Vagina (tissue), 2 donors: ENCODE data around the gene CTNNAL1. TPM values are rescaled to one million over a fixed set of nuclear protein-coding genes. Genes with fewer than 3 reads are reported as not detected.

Experiments used
- DNase-seq, 2 donors: peaks; one replicate each; pipeline ENCODE4 v3.0.0-alpha.2; 2017; ENCODE audit errors: extremely low spot score in 2 of 2
- H3K27ac ChIP-seq: fragments of 200-600 bp; sonication (generic); one replicate; pipeline ENCODE4 v1.5.1; 2019
- H3K27me3 ChIP-seq: fragments of 200-600 bp; sonication (generic); one replicate; pipeline ENCODE4 v1.5.1; 2019
- H3K36me3 ChIP-seq, 2 donors: fragments of 200-600 bp; sonication (generic); one replicate each; pipeline ENCODE4 v1.5.1; 2017 to 2019
- H3K4me1 ChIP-seq: fragments of 200-600 bp; sonication (generic); one replicate; pipeline ENCODE4 v1.5.1; 2019
- H3K4me3 ChIP-seq, 2 donors: fragments of 200-600 bp; sonication (generic); 1 replicate in 1 of 2; 2 replicates in 1 of 2; pipeline ENCODE4 v1.5.1; 2016 to 2019
- H3K9me3 ChIP-seq: fragments of 200-600 bp; sonication (generic); one replicate; pipeline ENCODE4 v1.5.1; 2019
- POLR2A ChIP-seq, 2 donors: fragments of 450-650 bp; IDR thresholded peaks; one replicate each; pipeline ENCODE4 v1.6.1; 2017; ENCODE audit warnings: antibody characterized with exemption in 2 of 2, mild to moderate bottlenecking in 2 of 2, moderate library complexity in 2 of 2
- POLR2AphosphoS5 ChIP-seq, 2 donors: sonication (generic); formaldehyde crosslinking; IDR thresholded peaks; one replicate each; pipeline ENCODE4 v1.9.0; 2017; ENCODE audit warnings: antibody characterized with exemption in 2 of 2, mild to moderate bottlenecking in 2 of 2, low read depth in 1 of 2; ENCODE audit not compliant: insufficient read depth in 1 of 2
- intact Hi-C: fragments of 100-400 bp; cut with DNase I; formaldehyde crosslinking; loops from one replicate; pipeline ENCODE4 v1.15.1; 2023
- total RNA-seq: library from RNA; depleted of rRNA; stranded (reverse); fragments of >200 nt; gene quantifications from one replicate; pipeline ENCODE4 v1.2.3, GENCODE V29; 2016
- TF ChIP-seq, protein P1 (sequence below), 3 experiments: fragments of 450-650 bp in 2 of 3; fragments of 200-600 bp in 1 of 3; sonication (generic) in 1 of 3; IDR thresholded peaks; one replicate each; pipeline ENCODE4 v1.5.1; 2017 to 2019; ENCODE audit warnings: antibody characterized with exemption in 3 of 3, mild to moderate bottlenecking in 2 of 3, moderate library complexity in 2 of 3

Gene CTNNAL1
- total RNA-seq, 1 donor from 2014 or later: 18.2 TPM

DNA sequence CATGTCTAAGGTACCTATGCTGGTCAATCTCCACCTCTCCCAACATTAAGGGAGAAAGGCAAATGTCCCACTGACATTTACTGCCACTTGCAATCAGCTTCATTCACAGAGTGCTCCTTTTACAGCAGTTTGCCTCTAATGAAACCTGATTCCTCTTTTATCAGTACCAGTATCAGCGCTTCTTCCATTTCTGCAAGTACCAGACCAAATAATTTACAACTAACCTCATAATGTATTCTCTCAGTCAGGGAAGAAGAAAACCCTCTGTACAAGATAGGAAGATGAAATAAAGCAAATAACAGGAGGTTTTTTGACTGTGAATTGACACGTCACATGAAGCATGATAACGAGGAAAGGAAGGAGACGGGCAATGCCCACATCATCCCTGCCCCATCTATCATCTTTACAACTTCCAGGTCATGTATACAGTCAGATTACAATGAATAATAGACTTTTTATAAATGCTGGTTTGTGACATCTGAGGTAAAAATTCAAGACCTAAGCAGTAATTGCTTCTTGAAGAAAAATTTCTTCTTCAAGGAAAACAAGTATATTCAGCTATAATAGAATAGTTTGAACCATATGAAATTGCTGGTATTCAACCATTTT lies 57.2 kb downstream of the CTNNAL1 start:
- Histone ChIP-seq H3K27me3 (no peaks in the 10 kb centered on the region), H3K27ac (no peak overlapping the region), H3K36me3 (no peaks in the 10 kb centered on the region), H3K4me1 (no peaks in the 10 kb centered on the region), H3K4me3 (no peak overlapping the region), H3K9me3 (no peaks in the 10 kb centered on the region)
- DNase-seq: no peak
- intact Hi-C loops: no loop called here
- TF ChIP-seq, protein P1, sequence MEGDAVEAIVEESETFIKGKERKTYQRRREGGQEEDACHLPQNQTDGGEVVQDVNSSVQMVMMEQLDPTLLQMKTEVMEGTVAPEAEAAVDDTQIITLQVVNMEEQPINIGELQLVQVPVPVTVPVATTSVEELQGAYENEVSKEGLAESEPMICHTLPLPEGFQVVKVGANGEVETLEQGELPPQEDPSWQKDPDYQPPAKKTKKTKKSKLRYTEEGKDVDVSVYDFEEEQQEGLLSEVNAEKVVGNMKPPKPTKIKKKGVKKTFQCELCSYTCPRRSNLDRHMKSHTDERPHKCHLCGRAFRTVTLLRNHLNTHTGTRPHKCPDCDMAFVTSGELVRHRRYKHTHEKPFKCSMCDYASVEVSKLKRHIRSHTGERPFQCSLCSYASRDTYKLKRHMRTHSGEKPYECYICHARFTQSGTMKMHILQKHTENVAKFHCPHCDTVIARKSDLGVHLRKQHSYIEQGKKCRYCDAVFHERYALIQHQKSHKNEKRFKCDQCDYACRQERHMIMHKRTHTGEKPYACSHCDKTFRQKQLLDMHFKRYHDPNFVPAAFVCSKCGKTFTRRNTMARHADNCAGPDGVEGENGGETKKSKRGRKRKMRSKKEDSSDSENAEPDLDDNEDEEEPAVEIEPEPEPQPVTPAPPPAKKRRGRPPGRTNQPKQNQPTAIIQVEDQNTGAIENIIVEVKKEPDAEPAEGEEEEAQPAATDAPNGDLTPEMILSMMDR (IDR thresholded peaks at IDR 0.05): no peak
- no peak for TF ChIP-seq POLR2AphosphoS5 (IDR thresholded peaks at IDR 0.05; ENCODE audit: insufficient read depth in 1 of 2, low read depth in 1 of 2)
- TF ChIP-seq POLR2A (IDR thresholded peaks at IDR 0.05): no peak

DNA sequence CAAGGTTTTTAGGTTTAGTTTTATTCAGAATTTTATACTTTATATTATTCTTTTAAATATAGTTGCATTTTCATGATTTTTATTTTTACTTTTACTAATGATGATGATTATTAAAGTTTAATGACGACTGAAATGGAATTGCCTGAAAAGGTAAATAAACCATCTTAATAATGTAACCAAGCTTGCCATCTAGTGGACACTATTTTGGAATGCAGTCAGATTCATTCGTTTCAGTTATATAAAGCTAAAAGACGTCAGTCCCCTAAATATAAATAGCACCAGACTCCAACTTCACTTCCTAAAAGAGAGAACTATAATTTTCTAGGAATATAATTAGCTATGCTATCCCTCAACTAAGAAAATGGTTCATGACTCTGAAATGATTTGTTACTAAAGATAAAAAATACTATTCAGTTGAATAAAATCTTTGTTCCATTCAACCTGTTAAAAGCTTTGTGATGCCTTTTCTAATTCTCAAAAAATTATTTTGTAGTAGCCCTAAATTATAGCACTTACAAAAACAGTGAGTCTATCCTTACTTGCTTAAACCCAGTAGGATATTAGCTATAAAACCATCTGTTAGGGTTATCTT lies 59.2 kb downstream of the CTNNAL1 start:
- no peaks in the 10 kb centered on the region for H3K27me3 ChIP-seq
- peak overlapping the region; percentile 42 for H3K27ac ChIP-seq
- no peak overlapping the region for H3K4me3 ChIP-seq
- no peaks in the 10 kb centered on the region for H3K9me3 ChIP-seq
- H3K4me1 ChIP-seq: no peaks in the 10 kb centered on the region
- intact Hi-C loops: no loop called here
- no peaks in the 10 kb centered on the region for H3K36me3 ChIP-seq
- no peak for DNase-seq
- TF ChIP-seq POLR2A (IDR thresholded peaks at IDR 0.05) (no peak), POLR2AphosphoS5 (IDR thresholded peaks at IDR 0.05; ENCODE audit: insufficient read depth in 1 of 2, low read depth in 1 of 2) (peak in 1 of 2 donors; percentile 84)
- TF ChIP-seq, protein P1 (IDR thresholded peaks at IDR 0.05): peak; percentile 40 to 52 (median 47)

- no peaks in the 10 kb centered on the region for H3K27me3 ChIP-seq
- TF ChIP-seq, protein P1 (IDR thresholded peaks at IDR 0.05): no peak
- TF ChIP-seq POLR2AphosphoS5 (IDR thresholded peaks at IDR 0.05; ENCODE audit: insufficient read depth in 1 of 2, low read depth in 1 of 2) (no peak), POLR2A (IDR thresholded peaks at IDR 0.05) (no peak)
- no peaks in the 10 kb centered on the region for H3K9me3 ChIP-seq
- intact Hi-C loops: no loop called here
- H3K4me3 ChIP-seq: no peak overlapping the region
- no peaks in the 10 kb centered on the region for H3K36me3 ChIP-seq
- no peaks in the 10 kb centered on the region for H3K4me1 ChIP-seq
- no peak for DNase-seq
- no peak overlapping the region for H3K27ac ChIP-seq
Observed at GRCh38 chr9:108951578-108951977, 61.7 kb downstream of the CTNNAL1 start.

DNA sequence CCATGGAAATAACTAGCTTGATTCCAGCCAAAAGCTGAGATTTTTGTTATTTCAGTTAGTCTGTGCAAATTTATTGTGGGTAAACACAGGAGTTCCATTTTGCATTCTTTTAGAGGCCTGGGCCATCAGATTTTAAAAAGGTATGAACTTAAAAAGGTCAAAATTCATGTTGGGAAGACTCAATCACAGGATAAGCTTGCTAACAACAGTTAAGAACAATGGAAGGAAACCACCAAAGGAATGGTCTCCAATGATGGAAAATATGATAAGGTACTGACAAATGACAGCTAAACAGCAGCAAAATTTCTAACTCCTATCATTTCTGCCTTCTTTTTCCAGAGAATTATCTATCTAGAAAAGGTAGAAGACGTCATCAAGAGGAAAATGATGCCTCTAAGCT lies 63.1 kb downstream of the CTNNAL1 start:
- DNase-seq: no peak
- no peak for TF ChIP-seq POLR2A (IDR thresholded peaks at IDR 0.05)
- TF ChIP-seq POLR2AphosphoS5 (IDR thresholded peaks at IDR 0.05; ENCODE audit: insufficient read depth in 1 of 2, low read depth in 1 of 2): no peak
- TF ChIP-seq, protein P1 (IDR thresholded peaks at IDR 0.05): no peak
- intact Hi-C loops: no loop called here
- Histone ChIP-seq H3K27ac (no peak overlapping the region), H3K36me3 (no peaks in the 10 kb centered on the region), H3K9me3 (no peaks in the 10 kb centered on the region), H3K27me3 (no peaks in the 10 kb centered on the region), H3K4me1 (no peaks in the 10 kb centered on the region), H3K4me3 (no peak overlapping the region)

DNA sequence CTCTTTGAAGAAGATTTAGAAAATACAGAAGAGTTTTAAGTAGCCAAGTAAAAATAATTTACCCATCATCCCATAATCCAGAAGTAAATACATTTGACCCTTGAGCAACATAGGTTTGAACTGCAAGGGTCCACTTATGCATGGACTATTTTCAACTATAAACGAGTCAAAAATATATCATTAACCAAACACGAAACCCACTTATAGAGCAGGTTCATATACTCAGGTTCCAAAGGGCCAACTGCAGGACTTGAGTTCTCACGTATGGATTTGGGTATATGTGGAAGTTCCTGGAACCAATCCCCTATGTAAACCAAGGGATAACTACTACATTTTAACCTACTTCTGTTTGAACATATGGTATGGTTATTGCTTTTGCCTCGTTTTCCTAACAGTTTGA lies 73.3 kb downstream of the CTNNAL1 start:
- TF ChIP-seq POLR2A (IDR thresholded peaks at IDR 0.05) (no peak), POLR2AphosphoS5 (IDR thresholded peaks at IDR 0.05; ENCODE audit: insufficient read depth in 1 of 2, low read depth in 1 of 2) (no peak)
- TF ChIP-seq, protein P1 (IDR thresholded peaks at IDR 0.05): no peak
- Histone ChIP-seq H3K27ac (no peak overlapping the region), H3K36me3 (peaks cover 0 to 10% of the 10 kb centered on the region in 2 donors), H3K9me3 (no peaks in the 10 kb centered on the region), H3K4me1 (peaks cover 7% of the 10 kb centered on the region), H3K4me3 (no peak overlapping the region), H3K27me3 (no peaks in the 10 kb centered on the region)
- DNase-seq: no peak
- intact Hi-C loops: no loop called here
